GM04504 (cell line): Measurements from ENCODE around the gene CLK2.
A peak's percentile ranks its signal among the peaks of the same experiment; 100 is the strongest.

Source experiments
- DNase-seq: peaks from one replicate; pipeline ENCODE4 v3.0.0-alpha.2; 2012; ENCODE audit warnings: low read depth

CLK2 gene

GRCh38 chr1:155273343-155274245 lies at the start of gene CLK2:
TSS of gene CLK2 (minus strand) at chr1:155273504. CDS start at chr1:155270977, 2,527 bp downstream.
- peak; percentile 78 for DNase-seq

GRCh38 chr1:155322571-155322952 lies 49.3 kb upstream of the CLK2 start:
- no peak for DNase-seq

- no peak for DNase-seq
Observed at GRCh38 chr1:155321639-155322503, 48.6 kb upstream of the CLK2 start.

DNA sequence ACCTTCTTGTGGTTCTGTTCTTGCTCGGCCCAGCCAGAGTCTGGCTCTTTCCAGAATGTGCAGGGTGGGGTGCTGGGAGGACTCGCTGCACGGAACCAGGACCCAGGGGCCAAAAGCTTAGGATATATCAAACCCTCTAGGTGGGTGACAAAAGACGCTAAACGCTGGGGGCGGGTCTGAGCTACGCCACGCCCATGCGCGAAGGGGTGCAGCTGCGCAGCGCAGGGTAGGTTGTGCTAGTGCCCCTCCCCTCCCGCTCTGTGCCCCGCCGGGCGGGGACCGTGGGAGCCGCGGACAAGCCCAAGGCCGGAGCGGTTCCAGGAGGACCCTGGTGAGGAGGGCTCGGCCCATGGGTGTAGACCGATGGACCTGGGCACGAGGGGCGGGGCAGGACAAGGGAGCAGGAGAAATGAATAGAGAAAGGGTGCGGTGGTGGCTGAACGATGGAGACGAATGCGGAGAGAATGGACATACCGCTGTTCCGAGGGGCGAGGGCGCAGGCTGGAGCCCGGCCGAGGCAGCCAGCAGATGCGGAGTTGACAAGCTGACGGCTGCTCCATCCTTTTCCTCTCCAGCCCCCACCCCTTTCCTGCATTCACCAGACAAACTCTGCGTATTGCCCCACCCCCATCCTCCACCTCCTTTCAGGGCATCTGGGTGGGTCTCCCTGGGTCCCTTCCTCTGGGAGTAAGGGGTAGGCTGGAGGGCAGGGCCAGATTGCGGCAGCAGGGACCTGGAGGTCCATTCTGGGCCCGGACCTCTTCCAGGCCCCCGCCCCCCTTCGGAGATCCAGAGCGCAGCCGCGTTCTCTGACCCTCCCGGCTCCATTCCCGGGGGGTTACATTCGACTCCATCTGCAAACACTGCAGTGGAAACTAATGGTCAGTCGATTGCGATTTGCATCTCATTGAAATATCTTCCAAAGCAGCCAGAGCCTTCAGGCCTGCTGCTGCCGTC lies 47.6 kb upstream of the CLK2 start, which contains the start of gene RUSC1:
TSS of gene RUSC1 (plus strand) at position 234 of the 957 bp plus-strand sequence. CDS start 880 bp downstream, outside the sequence.
- DNase-seq: no peak

DNA sequence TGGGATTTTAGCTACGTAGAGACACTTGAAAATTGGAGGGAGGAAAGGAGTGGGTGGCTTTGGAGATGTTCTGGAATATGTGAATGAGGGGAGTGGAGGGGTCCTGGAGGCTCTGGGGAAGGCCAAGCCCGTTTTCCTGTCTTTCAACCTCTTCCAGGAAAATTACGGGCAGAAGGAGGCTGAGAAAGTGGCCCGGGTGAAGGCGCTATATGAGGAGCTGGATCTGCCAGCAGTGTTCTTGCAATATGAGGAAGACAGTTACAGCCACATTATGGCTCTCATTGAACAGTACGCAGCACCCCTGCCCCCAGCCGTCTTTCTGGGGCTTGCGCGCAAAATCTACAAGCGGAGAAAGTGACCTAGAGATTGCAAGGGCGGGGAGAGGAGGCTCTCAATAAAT lies 46.9 kb upstream of the CLK2 start:
- no peak for DNase-seq

- DNase-seq: no peak
Observed at GRCh38 chr1:155319536-155319935, 46.2 kb upstream of the CLK2 start.

- DNase-seq: no peak
Observed at GRCh38 chr1:155318082-155318481, 44.8 kb upstream of the CLK2 start.

GRCh38 chr1:155316922-155317321 lies 43.6 kb upstream of the CLK2 start:
- DNase-seq: no peak

GRCh38 chr1:155313261-155313660 lies 40.0 kb upstream of the CLK2 start:
- no peak for DNase-seq

GRCh38 chr1:155309423-155310021 lies 36.2 kb upstream of the CLK2 start:
- no peak for DNase-seq

GRCh38 chr1:155308493-155309422 lies 35.5 kb upstream of the CLK2 start, which contains the start of gene FDPS:
TSS of gene FDPS (plus strand) at chr1:155308866. CDS start at chr1:155309790, 924 bp downstream.
- DNase-seq: peak; percentile 97

- no peak for DNase-seq
Observed at GRCh38 chr1:155307247-155307740, 34.0 kb upstream of the CLK2 start.

DNA sequence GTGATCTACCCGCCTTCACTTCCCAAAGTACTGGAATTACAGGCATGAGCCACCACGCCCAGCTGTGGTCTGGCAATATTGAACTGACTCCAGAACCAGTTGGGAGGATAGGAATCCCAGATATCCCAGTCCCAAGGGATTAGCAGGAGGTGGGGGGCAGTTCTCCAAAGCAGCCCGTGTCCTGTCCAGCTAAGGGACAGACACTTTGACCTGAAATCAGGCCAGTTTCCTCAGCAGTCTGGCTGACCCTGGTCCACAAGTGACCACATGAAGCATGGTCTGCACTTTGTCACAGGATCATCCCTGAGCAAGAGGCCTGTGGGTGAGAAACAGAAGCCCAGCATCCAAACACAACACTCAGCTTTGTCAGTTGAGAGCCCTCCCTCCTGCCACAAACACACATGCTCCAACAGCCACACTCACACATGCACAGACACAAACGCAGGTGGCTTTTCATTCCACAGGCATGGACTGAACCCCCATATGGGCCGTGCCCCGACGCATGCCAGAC lies 32.6 kb upstream of the CLK2 start:
- no peak for DNase-seq

GRCh38 chr1:155304558-155305063 lies 31.3 kb upstream of the CLK2 start:
- no peak for DNase-seq

DNA sequence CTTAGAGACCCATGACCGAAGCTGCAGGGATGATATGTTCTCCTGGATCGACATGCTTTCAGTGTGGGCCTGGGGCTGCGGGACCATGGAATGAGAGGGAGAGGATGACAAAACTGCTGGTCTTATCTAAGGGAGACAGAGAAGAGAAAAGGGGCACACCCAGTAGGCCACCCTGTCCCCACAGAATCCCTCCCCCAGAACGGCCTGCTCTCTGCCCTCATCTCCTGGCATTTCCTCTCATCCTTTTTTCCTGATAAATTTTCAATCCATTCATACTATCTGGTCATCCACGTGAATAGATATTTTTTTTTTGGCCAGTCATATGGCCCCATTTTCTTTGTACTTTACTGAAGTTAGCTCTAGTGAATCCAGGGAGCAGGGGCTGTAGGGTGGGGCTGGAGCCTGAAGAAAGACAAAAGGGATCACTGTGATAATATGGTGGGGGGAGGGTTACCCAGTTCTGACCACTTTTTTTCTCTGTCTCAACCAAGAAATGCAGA lies 28.1 kb upstream of the CLK2 start, which contains the start of gene PKLR:
TSS of gene PKLR (minus strand) at position 97 of the 500 bp plus-strand sequence. CDS start at position 54, 43 bp downstream.
- DNase-seq: no peak

GRCh38 chr1:155300553-155301329 lies 27.4 kb upstream of the CLK2 start:
- no peak for DNase-seq

- DNase-seq: no peak
Observed at GRCh38 chr1:155300024-155300423, 26.7 kb upstream of the CLK2 start.

GRCh38 chr1:155297384-155297783 lies 24.1 kb upstream of the CLK2 start:
- DNase-seq: no peak
